HepG2 (cell line): ENCODE results near the gene ITGAE. TPM values are rescaled to one million over a fixed set of nuclear protein-coding genes. Genes with fewer than 3 reads are reported as not detected.

Source experiments
- BCL6 ChIP-seq: IDR thresholded peaks from 2 replicates; pipeline ENCODE4 v1.6.1; 2016; ENCODE audit warnings: missing genetic modification reagents, missing compliant biosample characterization
- DDIT3 ChIP-seq: sonication (generic); formaldehyde crosslinking; IDR thresholded peaks from 2 replicates; pipeline ENCODE4 v1.4.0; 2020; ENCODE audit warnings: mild to moderate bottlenecking, missing genetic modification reagents
- FOXA1 ChIP-seq, 2 experiments: fragments of 450-650 bp in 1 of 2; sonication (generic) in 1 of 2; formaldehyde crosslinking in 1 of 2; IDR thresholded peaks; 2 replicates each; pipeline versions ENCODE4 v1.4.0 to v1.6.1; 2016 to 2020; ENCODE audit warnings: missing genetic modification reagents in 1 of 2
- JDP2 ChIP-seq: sonication (generic); formaldehyde crosslinking; IDR thresholded peaks from 2 replicates; pipeline ENCODE4 v1.8.1; 2022; ENCODE audit warnings: missing genetic modification reagents, borderline replicate concordance
- MAZ ChIP-seq, 2 experiments: sonication (generic) in 1 of 2; formaldehyde crosslinking in 1 of 2; IDR thresholded peaks; 2 replicates each; pipeline versions ENCODE4 v1.5.0 to v1.6.1; 2012 to 2020; ENCODE audit warnings: low read depth in 2 of 2, mild to moderate bottlenecking in 2 of 2, borderline replicate concordance in 1 of 2, improper control_type of control experiment in 1 of 2, low read length in 1 of 2, missing genetic modification reagents in 1 of 2, moderate library complexity in 1 of 2
- NCOA2 ChIP-seq: sonication (generic); formaldehyde crosslinking; IDR thresholded peaks from 2 replicates; pipeline ENCODE4 v1.8.0; 2022; ENCODE audit warnings: inconsistent platforms
- NKX3-1 ChIP-seq: sonication (generic); formaldehyde crosslinking; IDR thresholded peaks from 2 replicates; pipeline ENCODE4 v1.5.0; 2020; ENCODE audit warnings: missing genetic modification reagents
- RERE ChIP-seq: IDR thresholded peaks from 2 replicates; pipeline ENCODE4 v1.6.1; 2016; ENCODE audit warnings: low read depth, missing genetic modification reagents, missing compliant biosample characterization
- SATB2 ChIP-seq: sonication (generic); formaldehyde crosslinking; IDR thresholded peaks from 2 replicates; pipeline ENCODE4 v1.5.0; 2020; ENCODE audit warnings: missing genetic modification reagents
- STAT5B ChIP-seq: sonication (generic); formaldehyde crosslinking; IDR thresholded peaks from 2 replicates; pipeline ENCODE4 v1.4.0; 2020; ENCODE audit warnings: missing genetic modification reagents
- TMF1 ChIP-seq: sonication (generic); formaldehyde crosslinking; IDR thresholded peaks from 2 replicates; pipeline ENCODE4 v1.8.1; 2022; ENCODE audit warnings: low read depth, missing genetic modification reagents
- ZBTB10 ChIP-seq: sonication (generic); formaldehyde crosslinking; IDR thresholded peaks from 2 replicates; pipeline ENCODE4 v1.4.0; 2020; ENCODE audit warnings: missing genetic modification reagents, borderline replicate concordance
- ZBTB3 ChIP-seq: sonication (generic); formaldehyde crosslinking; IDR thresholded peaks from 2 replicates; pipeline ENCODE4 v1.4.0; 2020; ENCODE audit warnings: low read depth, mild to moderate bottlenecking, moderate library complexity, missing genetic modification reagents, borderline replicate concordance
- ZEB1 ChIP-seq: IDR thresholded peaks from 2 replicates; pipeline ENCODE4 v1.6.1; 2012; ENCODE audit warnings: mild to moderate bottlenecking, low read depth, inconsistent platforms; ENCODE audit not compliant: insufficient replicate concordance
- ZNF275 ChIP-seq: sonication (generic); formaldehyde crosslinking; IDR thresholded peaks from 2 replicates; pipeline ENCODE4 v1.8.0; 2022; ENCODE audit warnings: missing genetic modification reagents, mild to moderate bottlenecking, inconsistent platforms, borderline replicate concordance
- ZNF703 ChIP-seq: sonication (generic); formaldehyde crosslinking; IDR thresholded peaks from 2 replicates; pipeline ENCODE4 v1.5.1; 2020; ENCODE audit warnings: missing genetic modification reagents, mild to moderate bottlenecking, moderate library complexity, borderline replicate concordance
- ZNF772 ChIP-seq: sonication (generic); formaldehyde crosslinking; IDR thresholded peaks from 2 replicates; pipeline ENCODE4 v1.5.0; 2020; ENCODE audit warnings: mild to moderate bottlenecking, missing genetic modification reagents
- polyA plus RNA-seq, 8 experiments: library from polyadenylated mRNA; depleted of rRNA in 3 of 8; stranded (reverse) in 7 of 8; unstranded in 1 of 8; fragments of >200 nt; fragmentation: Illumina TruSeq in 4 of 8; extraction: Trizol in 4 of 8; gene quantifications; 2 replicates each; pipeline versions ENCODE4 v1.2.1 to v1.2.3, GENCODE V29; 2011 to 2016; ENCODE audit warnings: low read depth in 4 of 8, missing spikeins in 1 of 8, mixed read lengths in 1 of 8; ENCODE audit not compliant: insufficient read depth in 1 of 8
- total RNA-seq, 5 experiments: library from RNA; depleted of rRNA; stranded (reverse); fragments of >200 nt; fragmentation: Illumina TruSeq; extraction: Trizol; gene quantifications; 2 replicates each; pipeline ENCODE4 v1.2.3, GENCODE V29; 2016; ENCODE audit warnings: low read depth in 1 of 5

Gene ITGAE
- total and polyA plus RNA-seq, 2 of the 13 experiments (the other 11 are each of a cell fraction or from before 2014, with no cell fraction given): 42.3 to 49.0 TPM

GRCh38 chr17:3723556-3724377 is 77.2 kb downstream of the ITGAE start, which contains the start of gene HASPIN (continued):
- no peak for TF ChIP-seq ZBTB10
- 0 out of 2 replicates have a peak, but pooled peaks have one; percentile 24 for TF ChIP-seq RERE
- TF ChIP-seq STAT5B (CRISPR knock-in tag): peak; percentile 79; the same call in 1 of the 2 replicates
- TF ChIP-seq SATB2: no peak; the same call in 1 of the 2 replicates
- no peak for TF ChIP-seq JDP2 (CRISPR knock-in tag)
- no peak for TF ChIP-seq TMF1 (CRISPR knock-in tag)
- TF ChIP-seq NKX3-1 (CRISPR knock-in tag): no peak
- TF ChIP-seq BCL6 (CRISPR knock-in tag): peak; percentile 48; the same call in 1 of the 2 replicates
- TF ChIP-seq ZNF772 (CRISPR knock-in tag): no peak; the same call in 1 of the 2 replicates
- TF ChIP-seq DDIT3 (CRISPR knock-in tag): 0 out of 2 replicates have a peak, but pooled peaks have one; percentile 39
- no peak for TF ChIP-seq ZNF703 (CRISPR knock-in tag)
- no peak; the same call in 1 of the 2 replicates for TF ChIP-seq ZBTB3 (CRISPR knock-in tag)
- TF ChIP-seq MAZ (IDR thresholded peaks at IDR 0.05; ENCODE audit: borderline replicate concordance, low read depth, low read length): no peak
- peak; percentile 60; the same call in 1 of the 2 replicates for TF ChIP-seq MAZ (CRISPR knock-in tag; IDR thresholded peaks at IDR 0.05; ENCODE audit: low read depth)
- no peak for TF ChIP-seq ZEB1
- no peak for TF ChIP-seq FOXA1 (IDR thresholded peaks at IDR 0.05)
- TF ChIP-seq FOXA1 (CRISPR knock-in tag; IDR thresholded peaks at IDR 0.05): peak; percentile 63
- 0 out of 2 replicates have a peak, but pooled peaks have one; percentile 57 for TF ChIP-seq ZNF275 (CRISPR knock-in tag)
- peak; percentile 16; the same call in 1 of the 2 replicates for TF ChIP-seq NCOA2 (CRISPR knock-in tag)
